Right atrium auricular region (tissue), 2 donors: ENCODE data around the gene FRMD6. TPM values are rescaled to one million over a fixed set of nuclear protein-coding genes. Genes with fewer than 3 reads are reported as not detected.

Experiments used
- DNase-seq: peaks from one replicate; pipeline ENCODE4 v3.0.0-alpha.2; 2019; ENCODE audit warnings: low spot score
- H3K27ac ChIP-seq, 2 donors: fragments of 200-600 bp; sonication (generic); 1 replicate in 1 of 2; 2 replicates in 1 of 2; pipeline ENCODE4 v1.5.1; 2016 to 2019
- H3K27me3 ChIP-seq, 2 donors: fragments of 200-600 bp; sonication (generic); one replicate each; pipeline versions ENCODE4 v1.5.1 to v1.6.0; 2017 to 2019
- H3K36me3 ChIP-seq: fragments of 200-600 bp; sonication (generic); one replicate; pipeline ENCODE4 v1.5.1; 2016
- H3K4me1 ChIP-seq, 2 donors: fragments of 200-600 bp; sonication (generic); one replicate each; pipeline versions ENCODE4 v1.5.1 to v1.6.0; 2017 to 2019
- H3K4me3 ChIP-seq, 2 donors: fragments of 200-600 bp; sonication (generic); 1 replicate in 1 of 2; 2 replicates in 1 of 2; pipeline ENCODE4 v1.5.1; 2017 to 2019; ENCODE audit warnings: mild to moderate bottlenecking in 1 of 2, moderate library complexity in 1 of 2
- H3K9me3 ChIP-seq, 2 donors: fragments of 200-600 bp; sonication (generic); one replicate each; pipeline ENCODE4 v1.5.1; 2019
- total RNA-seq, 2 donors: library from RNA; depleted of rRNA; stranded (reverse); fragments of >200 nt; gene quantifications; one replicate each; pipeline ENCODE4 v1.1.0, GENCODE V29; 2016
- TF ChIP-seq, protein P1 (sequence below), 2 donors: fragments of 200-600 bp; sonication (generic); IDR thresholded peaks; one replicate each; pipeline ENCODE4 v1.5.1; 2019; ENCODE audit warnings: antibody characterized with exemption in 2 of 2

FRMD6 gene
- total RNA-seq, 2 donors from 2014 or later: 7.2 to 7.9 TPM

DNA sequence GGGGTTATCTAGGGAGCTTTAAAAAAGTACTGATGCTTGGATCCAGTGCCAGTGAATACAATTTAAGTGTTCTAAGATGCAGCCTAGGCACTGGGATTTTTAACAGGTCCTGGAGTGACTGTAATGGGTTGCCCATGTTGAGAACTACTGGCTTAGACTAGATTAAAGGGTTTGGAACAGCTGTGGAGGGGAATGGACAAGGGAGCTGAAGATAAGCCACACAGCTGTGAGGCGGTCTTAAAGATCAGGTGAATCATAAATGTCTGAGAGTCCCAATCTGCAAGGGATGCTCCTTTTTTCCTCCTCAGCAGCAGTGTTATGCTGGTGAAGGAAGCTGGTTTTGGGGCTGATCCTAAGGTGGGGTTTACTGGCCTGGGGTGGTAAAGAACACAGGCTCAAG lies 35.5 kb upstream of the FRMD6 start:
- DNase-seq: no peak
- TF ChIP-seq, protein P1, sequence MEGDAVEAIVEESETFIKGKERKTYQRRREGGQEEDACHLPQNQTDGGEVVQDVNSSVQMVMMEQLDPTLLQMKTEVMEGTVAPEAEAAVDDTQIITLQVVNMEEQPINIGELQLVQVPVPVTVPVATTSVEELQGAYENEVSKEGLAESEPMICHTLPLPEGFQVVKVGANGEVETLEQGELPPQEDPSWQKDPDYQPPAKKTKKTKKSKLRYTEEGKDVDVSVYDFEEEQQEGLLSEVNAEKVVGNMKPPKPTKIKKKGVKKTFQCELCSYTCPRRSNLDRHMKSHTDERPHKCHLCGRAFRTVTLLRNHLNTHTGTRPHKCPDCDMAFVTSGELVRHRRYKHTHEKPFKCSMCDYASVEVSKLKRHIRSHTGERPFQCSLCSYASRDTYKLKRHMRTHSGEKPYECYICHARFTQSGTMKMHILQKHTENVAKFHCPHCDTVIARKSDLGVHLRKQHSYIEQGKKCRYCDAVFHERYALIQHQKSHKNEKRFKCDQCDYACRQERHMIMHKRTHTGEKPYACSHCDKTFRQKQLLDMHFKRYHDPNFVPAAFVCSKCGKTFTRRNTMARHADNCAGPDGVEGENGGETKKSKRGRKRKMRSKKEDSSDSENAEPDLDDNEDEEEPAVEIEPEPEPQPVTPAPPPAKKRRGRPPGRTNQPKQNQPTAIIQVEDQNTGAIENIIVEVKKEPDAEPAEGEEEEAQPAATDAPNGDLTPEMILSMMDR (IDR thresholded peaks at IDR 0.05): no peak
- Histone ChIP-seq H3K4me1 (no peaks in the 10 kb centered on the region), H3K36me3 (no peaks in the 10 kb centered on the region), H3K27ac (no peak overlapping the region), H3K4me3 (no peak overlapping the region), H3K9me3 (no peaks in the 10 kb centered on the region), H3K27me3 (no peaks in the 10 kb centered on the region)

DNA sequence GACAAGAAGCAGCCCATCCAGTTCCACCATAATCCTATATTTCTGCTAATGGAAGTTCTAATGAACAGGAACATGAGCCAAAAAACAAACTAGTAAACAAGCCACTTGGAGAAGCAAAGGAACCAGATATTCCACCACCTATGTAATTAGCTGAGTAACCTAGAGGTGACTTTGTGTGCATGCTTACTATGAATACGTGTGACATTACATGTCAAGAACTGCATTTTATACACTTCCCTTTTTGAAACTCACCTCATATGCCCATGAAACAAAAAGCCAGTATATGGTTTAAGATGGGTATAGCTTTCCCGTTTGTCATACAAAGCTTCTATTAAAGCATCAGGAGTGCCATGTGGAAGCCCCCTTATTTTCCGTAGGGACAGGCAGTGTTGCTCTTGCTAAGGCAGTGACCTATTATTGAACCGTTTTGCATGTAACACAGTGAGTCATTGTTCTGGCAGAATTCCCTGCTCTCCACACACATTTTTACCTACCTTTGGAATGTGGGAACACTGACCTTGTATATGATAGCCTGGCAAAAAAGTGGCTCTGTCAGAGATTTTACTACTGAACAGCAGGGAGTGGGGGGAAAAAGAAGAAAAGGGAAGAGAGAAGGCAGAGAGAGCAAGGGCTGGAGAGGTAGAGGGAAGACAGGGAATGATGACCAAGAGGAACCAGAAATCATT lies 34.8 kb upstream of the FRMD6 start:
- Histone ChIP-seq H3K27ac (no peak overlapping the region), H3K4me1 (no peaks in the 10 kb centered on the region)

DNA sequence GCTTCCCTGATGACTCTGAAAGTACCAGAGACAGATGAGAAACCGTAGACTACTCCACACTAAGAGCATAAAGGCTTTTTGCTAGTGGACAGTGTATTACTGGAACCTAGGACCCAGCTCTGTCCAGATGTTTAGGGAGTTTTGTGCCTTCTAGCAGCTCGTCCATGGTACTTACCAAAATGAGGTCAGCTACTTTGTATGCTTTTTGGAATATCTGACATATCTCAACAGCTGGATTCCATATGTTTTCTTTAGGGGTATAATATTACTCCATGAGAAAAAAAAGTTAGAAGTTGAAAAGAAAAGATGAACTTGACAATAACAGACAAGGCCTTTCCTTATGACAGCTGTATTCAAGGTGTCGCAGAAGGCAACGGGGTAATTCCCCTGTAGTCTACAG lies 32.1 kb upstream of the FRMD6 start:
- no peak for DNase-seq
- H3K36me3 ChIP-seq: no peaks in the 10 kb centered on the region
- H3K27me3 ChIP-seq: no peaks in the 10 kb centered on the region
- no peak overlapping the region for H3K4me3 ChIP-seq
- TF ChIP-seq, protein P1 (IDR thresholded peaks at IDR 0.05): no peak
- H3K27ac ChIP-seq: no peak overlapping the region
- H3K4me1 ChIP-seq: no peaks in the 10 kb centered on the region
- no peaks in the 10 kb centered on the region for H3K9me3 ChIP-seq

More for the DNA sequence above, 34.8 kb upstream of the FRMD6 start:
- H3K9me3 ChIP-seq: no peaks in the 10 kb centered on the region
- H3K36me3 ChIP-seq: no peaks in the 10 kb centered on the region
- H3K27me3 ChIP-seq: no peaks in the 10 kb centered on the region
- DNase-seq: no peak
- no peak overlapping the region for H3K4me3 ChIP-seq
- TF ChIP-seq, protein P1 (IDR thresholded peaks at IDR 0.05): no peak

DNA sequence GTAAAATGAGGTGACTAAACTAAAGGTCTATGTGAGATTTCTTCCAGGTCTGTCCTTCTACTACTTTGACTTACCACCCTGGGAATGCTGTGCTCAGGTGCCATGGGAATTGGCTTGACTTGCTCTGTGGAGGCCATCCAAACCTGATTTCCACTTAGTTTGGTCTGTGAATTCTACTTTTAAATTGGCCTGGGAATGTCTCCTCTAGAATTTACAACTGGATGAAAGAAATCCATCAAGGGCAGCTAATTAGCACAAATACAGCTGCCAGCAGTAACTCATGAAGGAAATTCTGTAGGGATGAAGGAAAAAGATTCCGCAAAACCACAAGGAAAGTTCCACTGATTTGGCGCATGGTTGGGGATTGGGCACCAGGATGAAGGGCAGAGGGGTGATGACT lies 31.7 kb upstream of the FRMD6 start:
- Histone ChIP-seq H3K4me1 (no peaks in the 10 kb centered on the region), H3K27me3 (no peaks in the 10 kb centered on the region), H3K4me3 (no peak overlapping the region), H3K9me3 (no peaks in the 10 kb centered on the region), H3K27ac (no peak overlapping the region), H3K36me3 (no peaks in the 10 kb centered on the region)
- no peak for DNase-seq
- TF ChIP-seq, protein P1 (IDR thresholded peaks at IDR 0.05): no peak

DNA sequence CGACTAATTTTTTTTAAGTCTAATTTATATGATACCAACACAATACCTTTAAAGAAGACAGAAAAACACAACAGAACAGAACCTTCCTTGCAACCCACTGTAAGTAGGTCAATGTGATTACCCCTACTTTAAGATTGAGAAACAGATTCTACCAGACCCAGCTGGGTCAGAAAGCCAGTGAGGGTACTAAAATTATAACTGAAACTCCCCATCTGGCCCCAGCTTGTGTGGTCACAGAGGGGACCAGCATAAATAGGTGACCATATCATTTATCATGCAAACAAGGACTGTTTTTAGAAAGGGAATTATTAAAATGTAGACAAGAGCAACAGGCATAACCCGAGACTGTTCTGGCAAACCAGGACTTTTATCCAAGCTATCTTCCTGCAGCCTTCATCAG lies 30.1 kb upstream of the FRMD6 start:
- Histone ChIP-seq H3K4me3 (no peak overlapping the region), H3K9me3 (no peaks in the 10 kb centered on the region), H3K4me1 (no peaks in the 10 kb centered on the region), H3K27me3 (no peaks in the 10 kb centered on the region), H3K27ac (no peak overlapping the region), H3K36me3 (no peaks in the 10 kb centered on the region)
- no peak for DNase-seq
- TF ChIP-seq, protein P1 (IDR thresholded peaks at IDR 0.05): no peak

DNA sequence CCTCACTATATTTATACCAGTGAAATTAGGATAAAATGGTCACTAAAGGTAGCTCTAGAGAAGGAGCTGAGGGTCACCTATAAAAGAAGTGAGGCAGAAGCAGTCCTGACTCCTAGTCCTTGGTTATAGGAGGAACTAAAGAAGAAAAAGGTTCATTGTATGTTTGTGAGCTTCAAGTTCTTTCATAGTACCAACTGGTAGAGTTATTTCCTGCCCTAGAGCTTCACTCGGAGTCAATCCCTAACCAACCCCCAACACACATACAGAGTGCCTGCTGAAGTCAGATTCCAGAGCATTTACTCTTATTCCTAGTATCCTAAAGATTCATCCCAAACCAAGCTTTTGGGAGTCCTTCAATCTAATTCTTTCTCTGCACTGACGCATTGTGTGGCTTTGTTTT lies 29.3 kb upstream of the FRMD6 start:
- TF ChIP-seq, protein P1 (IDR thresholded peaks at IDR 0.05): no peak
- no peak for DNase-seq
- H3K4me3 ChIP-seq: no peak overlapping the region
- H3K9me3 ChIP-seq: no peaks in the 10 kb centered on the region
- no peaks in the 10 kb centered on the region for H3K27me3 ChIP-seq
- no peak overlapping the region for H3K27ac ChIP-seq
- no peaks in the 10 kb centered on the region for H3K4me1 ChIP-seq
- H3K36me3 ChIP-seq: no peaks in the 10 kb centered on the region
